ENCODE measurements around the gene TOR1AIP1. TPM values are rescaled to one million over a fixed set of nuclear protein-coding genes. Genes with fewer than 3 reads are reported as not detected.
A peak's percentile ranks its signal among the peaks of the same experiment; 100 is the strongest.

The TOR1AIP1 gene
- total RNA-seq, 1 experiment from 2014 or later = 21.3 TPM

GRCh38 chr1:179883745-179884138 lies 1.7 kb downstream of the TOR1AIP1 start:
- Histone ChIP-seq H4K20me1 (ENCODE audit: low read length) (no peaks in the 10 kb centered on the region), H3K4me1 (ENCODE audit: insufficient read depth, low read length) (peaks cover 11% of the 10 kb centered on the region; the same call in 1 of the 2 replicates), H3K9me2 (replicated peaks; ENCODE audit: low read length) (no peaks in the 10 kb centered on the region), H3K9me3 (ENCODE audit: low read length) (no peaks in the 10 kb centered on the region), H3K27ac (ENCODE audit: low read length) (peak overlapping the region; percentile 96), H3F3A (ENCODE audit: low read length, unreplicated experiment) (no peaks in the 10 kb centered on the region), H3K27me3 (ENCODE audit: low read length) (no peaks in the 10 kb centered on the region), H2AFZ (ENCODE audit: low read length) (0 out of 2 replicates have a peak overlapping the region, but pooled peaks have one; percentile 89), H3K4me2 (ENCODE audit: low read length) (peak overlapping the region; percentile 97), H3K36me3 (ENCODE audit: low read depth, low read length) (peaks cover 10% of the 10 kb centered on the region; the same call in 1 of the 2 replicates), H3K9ac (ENCODE audit: low read length) (peak overlapping the region; percentile 97), H3K79me2 (ENCODE audit: low read length) (peaks cover 34% of the 10 kb centered on the region), H3K4me3 (ENCODE audit: low read length) (peak overlapping the region; percentile 99)
- DNase-seq (peak; percentile 78), ATAC-seq (no peak)
- BruUV-seq (replicated peaks) = no TSS peak
- POLR2A ChIA-PET (ENCODE audit: unreplicated experiment) = no interaction called here
- CTCF ChIA-PET = no interaction called here
- TF ChIP-seq EZH2phosphoT487 (IDR thresholded peaks at IDR 0.05; ENCODE audit: borderline replicate concordance, low read length) (no peak), CTCF (conservative IDR thresholded peaks at IDR 0.05; ENCODE audit: low read depth, low read length) (no peak), EZH2 (IDR thresholded peaks at IDR 0.05; ENCODE audit: low read length, unreplicated experiment) (no peak)
- intact Hi-C loops (cut with micrococcal nuclease) = loop anchor here (2.0 to 5.0 kb wide), 3 partner anchors 54 to 274 kb away; partner anchors contain the start of gene CEP350

GRCh38 chr1:179888071-179888470 lies 6.0 kb downstream of the TOR1AIP1 start:
- H3K79me2 ChIP-seq (ENCODE audit: low read length) = peaks cover 25% of the 10 kb centered on the region
- no peak overlapping the region for H3K9ac ChIP-seq (ENCODE audit: low read length)
- H3K4me2 ChIP-seq (ENCODE audit: low read length) = no peak overlapping the region
- H3K4me1 ChIP-seq (ENCODE audit: insufficient read depth, low read length) = peaks cover 6% of the 10 kb centered on the region; the same call in 1 of the 2 replicates
- ATAC-seq (no peak), DNase-seq (no peak)
- H3K36me3 ChIP-seq (ENCODE audit: low read depth, low read length) = peaks cover 19% of the 10 kb centered on the region; the same call in 1 of the 2 replicates
- CTCF ChIA-PET = no interaction called here
- no peaks in the 10 kb centered on the region for H3F3A ChIP-seq (ENCODE audit: low read length, unreplicated experiment)
- H3K27ac ChIP-seq (ENCODE audit: low read length) = no peak overlapping the region
- H3K4me3 ChIP-seq (ENCODE audit: low read length) = no peak overlapping the region
- intact Hi-C loops (cut with micrococcal nuclease) = no loop called here
- no TSS peak for BruUV-seq (replicated peaks)
- no peak overlapping the region for H2AFZ ChIP-seq (ENCODE audit: low read length)
- POLR2A ChIA-PET (ENCODE audit: unreplicated experiment) = interaction anchor here (0.5 kb wide), 1 partner anchor 158 kb away, joined by 3 read pairs; no protein-coding TSS in a partner anchor
- H3K9me3 ChIP-seq (ENCODE audit: low read length) = no peaks in the 10 kb centered on the region
- H3K27me3 ChIP-seq (ENCODE audit: low read length) = no peaks in the 10 kb centered on the region
- no peaks in the 10 kb centered on the region for H4K20me1 ChIP-seq (ENCODE audit: low read length)
- no peaks in the 10 kb centered on the region for H3K9me2 ChIP-seq (replicated peaks; ENCODE audit: low read length)
- TF ChIP-seq EZH2 (IDR thresholded peaks at IDR 0.05; ENCODE audit: low read length, unreplicated experiment) = no peak
- TF ChIP-seq CTCF (conservative IDR thresholded peaks at IDR 0.05; ENCODE audit: low read depth, low read length) = no peak
- no peak for TF ChIP-seq EZH2phosphoT487 (IDR thresholded peaks at IDR 0.05; ENCODE audit: borderline replicate concordance, low read length)

GRCh38 chr1:179889589-179889988 lies 7.5 kb downstream of the TOR1AIP1 start:
- Histone ChIP-seq H3K27me3 (ENCODE audit: low read length) (no peaks in the 10 kb centered on the region), H4K20me1 (ENCODE audit: low read length) (no peaks in the 10 kb centered on the region), H3K4me2 (ENCODE audit: low read length) (no peak overlapping the region), H3K9me3 (ENCODE audit: low read length) (no peaks in the 10 kb centered on the region), H3K79me2 (ENCODE audit: low read length) (peaks cover 10% of the 10 kb centered on the region), H3F3A (ENCODE audit: low read length, unreplicated experiment) (no peaks in the 10 kb centered on the region), H3K36me3 (ENCODE audit: low read depth, low read length) (peaks cover 18% of the 10 kb centered on the region; the same call in 1 of the 2 replicates), H3K4me1 (ENCODE audit: insufficient read depth, low read length) (no peaks in the 10 kb centered on the region), H3K9ac (ENCODE audit: low read length) (no peak overlapping the region), H3K27ac (ENCODE audit: low read length) (no peak overlapping the region), H3K9me2 (replicated peaks; ENCODE audit: low read length) (no peaks in the 10 kb centered on the region), H2AFZ (ENCODE audit: low read length) (no peak overlapping the region), H3K4me3 (ENCODE audit: low read length) (no peak overlapping the region)
- ATAC-seq = no peak
- no peak for DNase-seq
- TF ChIP-seq CTCF (conservative IDR thresholded peaks at IDR 0.05; ENCODE audit: low read depth, low read length) = no peak
- no peak for TF ChIP-seq EZH2 (IDR thresholded peaks at IDR 0.05; ENCODE audit: low read length, unreplicated experiment)
- no peak for TF ChIP-seq EZH2phosphoT487 (IDR thresholded peaks at IDR 0.05; ENCODE audit: borderline replicate concordance, low read length)
- no TSS peak for BruUV-seq (replicated peaks)
- CTCF ChIA-PET = no interaction called here
- intact Hi-C loops (cut with micrococcal nuclease) = no loop called here
- POLR2A ChIA-PET (ENCODE audit: unreplicated experiment) = no interaction called here
